HG03139 (cell line): ENCODE data around the gene ABCA7.
"Not testable (repeated sequence)": the region's sequence is repeated elsewhere in the genome, so short reads cannot be mapped to it uniquely, and the experiment has no call there.

Experiments used
- ATAC-seq: cut with Tn5 transposase; IDR thresholded peaks from one replicate; pipeline ENCODE4 v1.9.1; 2021; ENCODE audit not compliant: unreplicated experiment

Gene ABCA7

GRCh38 chr19:1104311-1105007 lies 64.6 kb downstream of the ABCA7 start:
- ATAC-seq, result peak; percentile 30

- ATAC-seq, result no peak
These were observed 65.3 kb downstream of the ABCA7 start for GRCh38 chr19:1105008-1105872.

- no peak for ATAC-seq
These were observed 66.2 kb downstream of the ABCA7 start for GRCh38 chr19:1105873-1106840.

GRCh38 chr19:1106841-1107660 lies 67.1 kb downstream of the ABCA7 start:
- ATAC-seq, result no peak

DNA sequence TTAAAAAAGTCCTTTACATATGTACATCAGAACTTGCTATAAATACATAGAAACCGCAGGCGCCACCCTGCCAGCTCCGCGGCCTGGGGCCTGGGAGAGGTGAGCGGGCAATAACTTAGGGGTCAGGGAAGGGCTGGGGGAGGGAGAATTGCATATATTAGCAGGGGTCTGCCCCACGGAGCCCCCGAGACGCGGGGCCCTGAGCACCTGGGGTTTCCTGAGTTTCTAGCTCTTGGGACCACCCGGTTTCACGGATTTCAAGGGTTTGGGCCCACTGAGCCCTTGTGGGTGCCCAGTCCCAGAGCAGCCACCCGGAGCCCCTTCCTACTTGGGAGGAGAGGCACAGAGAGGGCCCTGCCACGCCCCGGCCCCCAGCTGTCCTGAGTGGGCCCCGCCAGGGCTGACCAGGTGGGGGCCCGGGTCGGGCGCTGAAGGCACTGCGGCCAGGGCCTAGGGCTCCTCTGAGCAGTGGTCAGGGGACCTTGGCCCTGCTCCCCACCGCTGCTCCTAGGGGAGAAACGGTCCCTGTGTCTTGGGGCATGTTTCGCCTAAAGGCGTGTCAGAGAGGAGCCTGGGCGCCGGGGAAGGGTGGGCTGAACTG lies 67.9 kb downstream of the ABCA7 start:
- no peak for ATAC-seq

DNA sequence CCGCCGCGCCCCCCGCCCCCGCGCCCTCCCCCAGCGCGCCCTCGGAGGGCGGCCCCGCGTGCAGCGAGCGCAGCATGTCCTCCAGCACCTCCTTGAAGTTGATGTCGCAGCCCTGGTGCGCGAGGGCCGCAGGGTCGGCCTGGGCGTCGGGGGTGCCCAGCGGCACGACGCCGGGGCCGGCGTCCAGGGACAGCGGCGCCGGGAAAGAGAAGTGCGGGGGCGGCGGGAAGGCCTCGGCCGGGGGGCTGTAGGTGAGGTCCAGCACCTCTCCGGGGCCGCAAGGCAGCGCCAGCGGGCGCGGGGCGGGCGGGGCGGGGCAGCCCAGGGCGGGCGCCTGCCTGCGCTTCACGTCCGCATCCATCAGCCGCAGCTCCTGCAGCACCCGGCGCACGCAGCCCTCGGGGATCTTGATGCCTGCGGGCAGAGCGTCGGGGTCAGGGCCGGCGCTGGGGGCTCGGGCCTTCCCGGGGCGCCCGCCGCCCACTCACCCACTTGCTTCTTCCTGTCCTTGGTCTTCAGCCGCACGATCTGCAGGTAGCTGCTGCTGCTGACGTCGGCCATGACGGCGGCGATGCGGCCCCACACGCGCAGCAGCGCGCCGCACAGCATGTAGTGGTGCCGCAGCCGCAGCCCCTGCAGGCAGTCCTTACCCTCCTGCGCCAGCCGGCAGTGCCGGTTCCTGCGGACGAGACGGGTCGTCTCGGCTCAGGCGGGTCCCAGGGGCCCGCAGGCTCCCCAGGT lies 68.6 kb downstream of the ABCA7 start:
- ATAC-seq, result no peak

DNA sequence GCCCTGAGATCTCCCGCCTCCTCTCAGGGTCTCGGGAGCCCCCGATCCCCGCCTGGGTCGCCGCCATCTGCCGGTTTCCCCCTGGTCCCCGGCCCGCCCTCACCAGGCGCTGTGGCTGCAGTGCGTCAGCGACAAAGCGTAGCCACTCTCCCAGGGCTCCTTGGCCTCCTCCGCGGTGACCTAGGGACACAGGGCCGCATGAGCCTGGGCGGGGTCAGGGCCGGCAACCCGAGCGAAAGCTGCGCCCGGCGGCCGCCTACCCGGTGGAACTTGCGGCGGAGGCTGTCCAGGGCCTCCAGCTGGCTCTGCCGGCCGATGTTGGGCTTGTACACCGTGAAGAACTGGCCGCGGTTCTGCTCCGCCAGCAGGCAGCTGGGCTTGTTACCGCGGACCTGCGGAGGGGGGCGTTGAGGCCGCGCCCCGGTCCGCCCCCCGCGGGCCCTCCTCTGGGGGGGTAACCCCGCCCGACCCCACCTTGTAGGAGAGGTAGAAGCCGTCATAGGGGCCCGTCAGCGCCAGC lies 69.2 kb downstream of the ABCA7 start:
- no peak for ATAC-seq

- no peak for ATAC-seq
These were observed 70.1 kb downstream of the ABCA7 start for GRCh38 chr19:1109697-1110671.

DNA sequence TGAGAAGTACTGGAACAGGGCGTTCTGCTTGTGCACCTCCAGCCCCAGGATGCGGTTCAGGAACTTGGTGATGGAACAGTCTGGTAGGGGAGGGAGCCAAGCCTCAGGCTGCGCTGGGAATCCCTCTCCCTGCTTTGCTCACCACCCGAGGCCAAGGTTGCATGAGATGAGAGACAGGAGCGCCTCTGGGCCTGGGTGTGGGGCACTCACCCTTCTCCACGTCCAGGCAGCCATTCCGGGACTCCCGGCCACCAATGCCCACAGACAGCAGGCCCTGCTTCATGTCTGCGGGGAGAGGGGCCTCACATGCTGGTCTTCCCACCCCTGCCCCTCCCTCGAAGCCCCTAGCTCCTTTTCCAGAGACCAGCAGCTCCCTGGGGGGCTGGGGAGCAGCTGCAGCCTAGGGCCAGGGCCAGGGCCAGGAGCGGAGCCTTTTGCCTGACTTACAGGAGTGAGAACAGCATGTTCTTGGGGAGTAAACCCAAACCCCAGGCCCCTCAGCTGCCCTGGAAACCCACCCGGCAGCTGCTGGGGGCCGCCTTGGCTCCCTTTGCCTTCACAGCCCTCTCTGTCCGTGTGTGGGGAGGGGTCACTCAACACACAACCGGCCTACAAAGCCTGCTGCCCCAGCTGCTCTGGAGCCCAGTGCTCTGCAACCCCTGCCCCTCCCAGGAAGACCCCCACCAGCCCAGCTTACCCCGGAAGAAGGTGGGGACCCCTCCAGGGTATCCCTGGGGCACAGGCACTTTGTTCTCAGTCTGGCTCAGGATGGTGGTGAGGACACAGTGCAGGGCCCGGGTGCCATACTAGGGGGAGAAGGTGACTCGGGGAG lies 71.1 kb downstream of the ABCA7 start:
- ATAC-seq, result no peak

DNA sequence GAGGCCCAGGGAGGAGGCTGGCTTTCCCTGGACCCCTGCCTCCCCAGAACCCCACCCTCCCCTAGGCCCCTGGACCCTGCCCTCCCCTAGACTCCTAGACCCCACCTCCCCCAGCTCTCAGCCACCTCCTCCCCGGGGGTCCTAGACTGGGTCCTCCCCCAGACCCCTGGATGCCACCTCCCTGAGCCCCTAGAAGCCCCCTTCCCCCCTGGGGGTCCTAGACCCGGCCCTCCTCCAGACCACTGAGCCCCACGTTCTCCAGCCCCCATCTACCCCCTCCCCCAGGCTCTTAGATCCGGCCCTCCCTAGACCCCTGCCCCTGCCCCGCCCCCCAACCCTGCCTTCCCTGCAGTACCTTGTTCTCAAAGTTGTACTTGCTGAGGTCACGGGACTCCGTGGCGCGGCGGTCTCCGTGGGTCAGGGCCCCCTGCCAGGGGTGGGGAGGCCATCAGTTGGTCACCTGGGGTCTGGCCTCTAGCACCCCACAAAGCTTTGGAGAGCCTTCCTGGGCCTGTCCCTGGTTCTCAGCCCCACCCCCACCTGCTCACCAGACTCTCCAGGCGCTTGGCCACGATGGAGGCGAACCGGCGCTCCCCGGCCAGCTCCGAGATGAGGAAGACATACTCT lies 71.8 kb downstream of the ABCA7 start:
- no peak for ATAC-seq

DNA sequence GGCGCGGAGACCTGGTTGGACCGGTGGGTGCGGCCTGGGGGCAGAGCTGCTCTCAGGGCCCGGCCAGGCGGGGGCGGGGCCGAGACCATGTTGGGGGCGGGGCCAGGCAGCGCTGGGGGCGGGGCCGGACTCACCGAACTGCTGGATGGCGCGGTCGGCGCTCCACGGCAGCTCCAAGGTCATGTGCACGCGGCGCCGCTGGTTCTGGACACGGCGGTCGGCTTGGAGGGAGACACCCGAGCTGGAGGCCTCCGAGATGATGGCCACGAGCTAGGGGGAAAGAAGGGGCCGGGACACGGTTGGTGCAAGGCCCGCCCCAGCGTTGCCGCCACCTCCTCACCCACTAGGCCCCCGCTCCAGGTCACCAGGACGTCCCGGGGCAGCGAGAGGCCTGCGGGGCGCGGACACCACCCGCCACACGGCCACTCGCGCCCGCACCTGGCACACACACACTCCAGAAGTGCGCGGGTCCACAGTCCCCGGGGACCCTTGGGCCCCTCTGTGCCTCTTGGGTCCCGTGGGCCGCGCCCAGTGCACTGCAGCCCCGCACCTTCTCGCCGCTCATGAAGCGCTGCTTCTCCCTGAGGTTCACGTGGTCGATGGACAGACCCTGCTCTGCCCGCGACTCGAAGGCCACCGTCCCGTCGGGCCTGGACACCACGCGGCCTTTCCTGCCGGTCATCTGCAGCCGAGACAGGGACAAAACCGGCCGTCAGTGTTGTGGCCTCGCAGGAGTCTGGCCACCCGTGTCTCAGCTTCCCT lies 72.5 kb downstream of the ABCA7 start:
- no peak for ATAC-seq

DNA sequence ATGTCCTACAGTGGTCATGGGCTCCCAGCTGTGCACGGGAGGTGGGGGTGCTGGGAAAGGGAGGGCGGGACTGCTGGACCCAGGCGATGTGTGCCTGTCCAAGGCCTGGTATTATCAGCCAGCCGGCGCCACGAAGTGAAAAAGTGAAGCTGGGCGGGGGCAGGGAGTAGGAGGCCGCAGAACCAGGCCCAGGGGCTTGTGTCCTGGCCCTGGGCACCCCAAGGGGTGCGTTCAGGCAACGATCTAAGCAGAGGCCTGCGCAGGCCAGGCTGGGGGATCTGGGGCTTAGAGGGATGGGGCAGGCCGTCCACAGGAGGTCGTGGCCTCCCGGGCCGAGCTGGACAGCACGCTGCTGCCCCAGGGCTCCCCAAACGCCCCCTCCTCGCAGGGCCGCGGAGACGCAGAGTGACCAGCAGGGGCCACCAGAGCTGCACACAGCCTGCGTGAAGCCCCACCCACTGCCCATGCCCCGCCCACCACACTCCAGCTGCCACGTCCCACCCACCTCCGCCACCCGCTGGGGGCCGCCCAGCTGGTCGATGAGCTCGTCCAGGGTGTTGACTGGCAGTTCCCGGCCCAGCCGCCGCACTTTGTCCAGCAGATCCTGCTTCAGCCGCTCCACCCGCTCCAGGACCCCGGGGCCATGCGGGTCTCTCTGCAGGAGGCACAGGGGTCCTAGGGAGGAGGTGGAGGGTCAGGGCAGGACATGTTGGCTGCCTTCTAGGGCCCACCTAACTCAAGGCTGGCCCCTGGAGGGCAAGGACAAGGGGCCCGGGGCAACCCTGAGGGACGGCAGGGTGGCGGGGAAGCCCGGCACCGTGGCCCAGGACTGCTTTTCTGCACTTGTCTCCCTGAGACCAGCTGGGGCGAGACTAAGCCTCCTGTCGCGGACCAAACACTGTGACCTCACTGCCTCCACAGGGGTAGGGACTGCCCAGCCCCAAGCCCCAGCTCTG lies 73.4 kb downstream of the ABCA7 start:
- ATAC-seq, result no peak

DNA sequence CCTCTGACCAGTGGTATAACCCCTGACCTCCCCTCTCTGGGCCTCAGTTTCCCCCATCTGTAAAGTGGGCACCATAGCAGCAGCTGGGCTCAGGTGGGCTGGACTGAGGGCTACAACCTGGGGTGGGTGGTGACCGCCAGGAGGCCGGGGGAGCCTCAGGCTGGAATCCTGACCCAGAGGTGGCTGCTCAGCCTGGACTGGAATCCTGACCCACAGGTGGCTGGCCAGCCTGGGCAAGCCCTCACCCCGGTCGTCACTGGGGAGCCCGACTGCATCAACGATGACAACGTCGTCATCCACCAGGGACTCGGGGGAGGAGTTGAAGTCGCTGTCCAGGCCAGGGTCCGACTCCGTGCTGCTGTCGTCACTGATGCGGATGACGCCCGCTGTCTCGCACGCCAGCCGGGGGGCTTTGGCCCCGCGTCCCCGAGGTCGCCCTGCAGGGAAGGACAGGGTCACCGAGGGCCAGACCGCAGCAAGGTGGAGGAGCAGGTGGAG lies 74.1 kb downstream of the ABCA7 start:
- ATAC-seq, result no peak

- not testable (repeated sequence) for ATAC-seq
These were observed 74.8 kb downstream of the ABCA7 start for GRCh38 chr19:1114728-1115127.
